ENCODE results near the gene SUDS3. TPM values are rescaled to one million over a fixed set of nuclear protein-coding genes. Genes with fewer than 3 reads are reported as not detected.

SUDS3 gene
- total and polyA plus RNA-seq, 10 of the 15 experiments (the other 5 are each of a cell fraction or from before 2014, with no cell fraction given) = 5.2 to 42.8 (median 21.7) TPM

DNA sequence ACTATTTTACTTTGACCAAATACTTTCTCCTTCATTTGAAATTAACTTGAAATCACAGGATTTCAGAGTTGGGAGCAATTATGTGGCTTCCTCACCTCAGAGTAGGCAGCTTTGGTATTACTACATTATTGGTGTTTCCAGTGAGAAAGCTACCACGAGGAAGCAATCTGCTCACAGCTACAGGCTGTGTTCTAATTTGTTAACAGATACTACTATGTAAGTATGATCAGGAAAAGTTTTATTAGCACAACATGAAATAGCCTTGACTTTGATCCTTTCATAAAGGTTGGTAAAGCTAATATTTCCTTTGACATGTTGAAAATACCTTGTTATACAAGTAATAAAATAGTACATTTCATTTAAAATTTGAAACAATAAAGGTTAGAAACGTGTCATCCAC, 34.3 kb upstream of the SUDS3 start:
- Histone ChIP-seq H3K9me3 (replicated peaks; ENCODE audit: control insufficient read depth, insufficient read depth, low read length) (no peaks in the 10 kb centered on the region; the same call in 1 of the 3 replicates), H3K4me2 (ENCODE audit: control insufficient read depth, insufficient read depth) (no peak overlapping the region), H3K27ac (ENCODE audit: control insufficient read depth, insufficient read depth) (no peak overlapping the region), H2AFZ (ENCODE audit: control insufficient read depth, low read depth, low read length) (no peak overlapping the region), H3K4me1 (ENCODE audit: control insufficient read depth, insufficient read depth, low read length) (peaks cover 16% of the 10 kb centered on the region; the same call in 1 of the 2 replicates), H3K9ac (ENCODE audit: control insufficient read depth, insufficient read depth, low read length) (no peak overlapping the region), H3K36me3 (ENCODE audit: control insufficient read depth in 2 of 2, insufficient read depth in 2 of 2, low read length in 1 of 2) (no peaks in the 10 kb centered on the region; a peak in 2 of 4 replicates), H3K27me3 (replicated peaks in 1 of 2; ENCODE audit: control insufficient read depth in 2 of 2, insufficient read depth in 2 of 2, low read length in 1 of 2) (no peaks in the 10 kb centered on the region), H4K20me1 (ENCODE audit: control insufficient read depth, insufficient read depth) (no peaks in the 10 kb centered on the region), H3K4me3 (no peak overlapping the region), H3K79me2 (ENCODE audit: control insufficient read depth, insufficient read depth, low read length) (peaks cover 64% of the 10 kb centered on the region)
- TF ChIP-seq, protein P1, sequence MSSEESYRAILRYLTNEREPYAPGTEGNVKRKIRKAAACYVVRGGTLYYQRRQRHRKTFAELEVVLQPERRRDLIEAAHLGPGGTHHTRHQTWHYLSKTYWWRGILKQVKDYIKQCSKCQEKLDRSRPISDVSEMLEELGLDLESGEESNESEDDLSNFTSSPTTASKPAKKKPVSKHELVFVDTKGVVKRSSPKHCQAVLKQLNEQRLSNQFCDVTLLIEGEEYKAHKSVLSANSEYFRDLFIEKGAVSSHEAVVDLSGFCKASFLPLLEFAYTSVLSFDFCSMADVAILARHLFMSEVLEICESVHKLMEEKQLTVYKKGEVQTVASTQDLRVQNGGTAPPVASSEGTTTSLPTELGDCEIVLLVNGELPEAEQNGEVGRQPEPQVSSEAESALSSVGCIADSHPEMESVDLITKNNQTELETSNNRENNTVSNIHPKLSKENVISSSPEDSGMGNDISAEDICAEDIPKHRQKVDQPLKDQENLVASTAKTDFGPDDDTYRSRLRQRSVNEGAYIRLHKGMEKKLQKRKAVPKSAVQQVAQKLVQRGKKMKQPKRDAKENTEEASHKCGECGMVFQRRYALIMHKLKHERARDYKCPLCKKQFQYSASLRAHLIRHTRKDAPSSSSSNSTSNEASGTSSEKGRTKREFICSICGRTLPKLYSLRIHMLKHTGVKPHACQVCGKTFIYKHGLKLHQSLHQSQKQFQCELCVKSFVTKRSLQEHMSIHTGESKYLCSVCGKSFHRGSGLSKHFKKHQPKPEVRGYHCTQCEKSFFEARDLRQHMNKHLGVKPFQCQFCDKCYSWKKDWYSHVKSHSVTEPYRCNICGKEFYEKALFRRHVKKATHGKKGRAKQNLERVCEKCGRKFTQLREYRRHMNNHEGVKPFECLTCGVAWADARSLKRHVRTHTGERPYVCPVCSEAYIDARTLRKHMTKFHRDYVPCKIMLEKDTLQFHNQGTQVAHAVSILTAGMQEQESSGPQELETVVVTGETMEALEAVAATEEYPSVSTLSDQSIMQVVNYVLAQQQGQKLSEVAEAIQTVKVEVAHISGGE (CRISPR knock-in tag; IDR thresholded peaks at IDR 0.05) = no peak
- TF ChIP-seq, protein P2, sequence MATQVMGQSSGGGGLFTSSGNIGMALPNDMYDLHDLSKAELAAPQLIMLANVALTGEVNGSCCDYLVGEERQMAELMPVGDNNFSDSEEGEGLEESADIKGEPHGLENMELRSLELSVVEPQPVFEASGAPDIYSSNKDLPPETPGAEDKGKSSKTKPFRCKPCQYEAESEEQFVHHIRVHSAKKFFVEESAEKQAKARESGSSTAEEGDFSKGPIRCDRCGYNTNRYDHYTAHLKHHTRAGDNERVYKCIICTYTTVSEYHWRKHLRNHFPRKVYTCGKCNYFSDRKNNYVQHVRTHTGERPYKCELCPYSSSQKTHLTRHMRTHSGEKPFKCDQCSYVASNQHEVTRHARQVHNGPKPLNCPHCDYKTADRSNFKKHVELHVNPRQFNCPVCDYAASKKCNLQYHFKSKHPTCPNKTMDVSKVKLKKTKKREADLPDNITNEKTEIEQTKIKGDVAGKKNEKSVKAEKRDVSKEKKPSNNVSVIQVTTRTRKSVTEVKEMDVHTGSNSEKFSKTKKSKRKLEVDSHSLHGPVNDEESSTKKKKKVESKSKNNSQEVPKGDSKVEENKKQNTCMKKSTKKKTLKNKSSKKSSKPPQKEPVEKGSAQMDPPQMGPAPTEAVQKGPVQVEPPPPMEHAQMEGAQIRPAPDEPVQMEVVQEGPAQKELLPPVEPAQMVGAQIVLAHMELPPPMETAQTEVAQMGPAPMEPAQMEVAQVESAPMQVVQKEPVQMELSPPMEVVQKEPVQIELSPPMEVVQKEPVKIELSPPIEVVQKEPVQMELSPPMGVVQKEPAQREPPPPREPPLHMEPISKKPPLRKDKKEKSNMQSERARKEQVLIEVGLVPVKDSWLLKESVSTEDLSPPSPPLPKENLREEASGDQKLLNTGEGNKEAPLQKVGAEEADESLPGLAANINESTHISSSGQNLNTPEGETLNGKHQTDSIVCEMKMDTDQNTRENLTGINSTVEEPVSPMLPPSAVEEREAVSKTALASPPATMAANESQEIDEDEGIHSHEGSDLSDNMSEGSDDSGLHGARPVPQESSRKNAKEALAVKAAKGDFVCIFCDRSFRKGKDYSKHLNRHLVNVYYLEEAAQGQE (IDR thresholded peaks at IDR 0.05; ENCODE audit: low read depth, low read length) = no peak
- TF ChIP-seq TCF12 (IDR thresholded peaks at IDR 0.05; ENCODE audit: low read depth, low read length) = no peak
- TF ChIP-seq MYB (IDR thresholded peaks at IDR 0.05; ENCODE audit: borderline replicate concordance, low read depth, low read length) = no peak
- TF ChIP-seq, protein P3, sequence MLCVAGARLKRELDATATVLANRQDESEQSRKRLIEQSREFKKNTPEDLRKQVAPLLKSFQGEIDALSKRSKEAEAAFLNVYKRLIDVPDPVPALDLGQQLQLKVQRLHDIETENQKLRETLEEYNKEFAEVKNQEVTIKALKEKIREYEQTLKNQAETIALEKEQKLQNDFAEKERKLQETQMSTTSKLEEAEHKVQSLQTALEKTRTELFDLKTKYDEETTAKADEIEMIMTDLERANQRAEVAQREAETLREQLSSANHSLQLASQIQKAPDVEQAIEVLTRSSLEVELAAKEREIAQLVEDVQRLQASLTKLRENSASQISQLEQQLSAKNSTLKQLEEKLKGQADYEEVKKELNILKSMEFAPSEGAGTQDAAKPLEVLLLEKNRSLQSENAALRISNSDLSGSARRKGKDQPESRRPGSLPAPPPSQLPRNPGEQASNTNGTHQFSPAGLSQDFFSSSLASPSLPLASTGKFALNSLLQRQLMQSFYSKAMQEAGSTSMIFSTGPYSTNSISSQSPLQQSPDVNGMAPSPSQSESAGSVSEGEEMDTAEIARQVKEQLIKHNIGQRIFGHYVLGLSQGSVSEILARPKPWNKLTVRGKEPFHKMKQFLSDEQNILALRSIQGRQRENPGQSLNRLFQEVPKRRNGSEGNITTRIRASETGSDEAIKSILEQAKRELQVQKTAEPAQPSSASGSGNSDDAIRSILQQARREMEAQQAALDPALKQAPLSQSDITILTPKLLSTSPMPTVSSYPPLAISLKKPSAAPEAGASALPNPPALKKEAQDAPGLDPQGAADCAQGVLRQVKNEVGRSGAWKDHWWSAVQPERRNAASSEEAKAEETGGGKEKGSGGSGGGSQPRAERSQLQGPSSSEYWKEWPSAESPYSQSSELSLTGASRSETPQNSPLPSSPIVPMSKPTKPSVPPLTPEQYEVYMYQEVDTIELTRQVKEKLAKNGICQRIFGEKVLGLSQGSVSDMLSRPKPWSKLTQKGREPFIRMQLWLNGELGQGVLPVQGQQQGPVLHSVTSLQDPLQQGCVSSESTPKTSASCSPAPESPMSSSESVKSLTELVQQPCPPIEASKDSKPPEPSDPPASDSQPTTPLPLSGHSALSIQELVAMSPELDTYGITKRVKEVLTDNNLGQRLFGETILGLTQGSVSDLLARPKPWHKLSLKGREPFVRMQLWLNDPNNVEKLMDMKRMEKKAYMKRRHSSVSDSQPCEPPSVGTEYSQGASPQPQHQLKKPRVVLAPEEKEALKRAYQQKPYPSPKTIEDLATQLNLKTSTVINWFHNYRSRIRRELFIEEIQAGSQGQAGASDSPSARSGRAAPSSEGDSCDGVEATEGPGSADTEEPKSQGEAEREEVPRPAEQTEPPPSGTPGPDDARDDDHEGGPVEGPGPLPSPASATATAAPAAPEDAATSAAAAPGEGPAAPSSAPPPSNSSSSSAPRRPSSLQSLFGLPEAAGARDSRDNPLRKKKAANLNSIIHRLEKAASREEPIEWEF (IDR thresholded peaks at IDR 0.05; ENCODE audit: insufficient replicate concordance, low read depth, low read length) = no peak
- no peak for TF ChIP-seq YY1 (IDR thresholded peaks at IDR 0.05; ENCODE audit: low read depth, low read length)
- TF ChIP-seq SREBF2 (IDR thresholded peaks at IDR 0.05; ENCODE audit: low read length) = no peak
- TF ChIP-seq MXI1 (IDR thresholded peaks at IDR 0.05; ENCODE audit: low read depth, low read length) = no peak
- FAIRE-seq = no peak
- ATAC-seq = no peak
- RAD21 ChIA-PET (ENCODE audit: unreplicated experiment) = interaction anchor here (0.6 to 1.8 kb wide), 5 partner anchors 15 to 158 kb away, joined by 3 to 7 read pairs (median 3); partner anchors contain the start of gene SUDS3
- DNase-seq (ENCODE audit: low read depth, low spot score) = no peak
- SMC1A ChIA-PET (ENCODE audit: uncharacterized antibody, unreplicated experiment) = interaction anchor here (0.7 to 1.7 kb wide), 8 partner anchors 10 to 42 kb away, joined by 3 to 8 read pairs (median 4); no protein-coding TSS in a partner anchor
- in situ Hi-C loops (cut with MboI) = no loop called here
- CTCF ChIA-PET = interaction anchor here (0.9 to 1.5 kb wide), 4 partner anchors 13 to 84 kb away, joined by 3 to 8 read pairs (median 4); no protein-coding TSS in a partner anchor
- POLR2A ChIA-PET = interaction anchor here (0.6 to 1.0 kb wide), 3 partner anchors 10 to 35 kb away, joined by 4 to 5 read pairs (median 4); partner anchors contain the start of gene SUDS3
- WGBS (ENCODE audit: insufficient coverage, insufficient replicate concordance, low lambda C conversion rate, missing lambda C conversion rate) = 71% methylated on average over 2 of the region's 2 CpGs
- no TSS peak for BruUV-seq (replicated peaks)
- intact Hi-C loops (cut with micrococcal nuclease; ENCODE audit: unreplicated experiment) = no loop called here
